ENCODE data around the gene RANBP3L.
"Not testable (repeated sequence)": the region's sequence is repeated elsewhere in the genome, so short reads cannot be mapped to it uniquely, and the experiment has no call there.

RANBP3L gene

DNA sequence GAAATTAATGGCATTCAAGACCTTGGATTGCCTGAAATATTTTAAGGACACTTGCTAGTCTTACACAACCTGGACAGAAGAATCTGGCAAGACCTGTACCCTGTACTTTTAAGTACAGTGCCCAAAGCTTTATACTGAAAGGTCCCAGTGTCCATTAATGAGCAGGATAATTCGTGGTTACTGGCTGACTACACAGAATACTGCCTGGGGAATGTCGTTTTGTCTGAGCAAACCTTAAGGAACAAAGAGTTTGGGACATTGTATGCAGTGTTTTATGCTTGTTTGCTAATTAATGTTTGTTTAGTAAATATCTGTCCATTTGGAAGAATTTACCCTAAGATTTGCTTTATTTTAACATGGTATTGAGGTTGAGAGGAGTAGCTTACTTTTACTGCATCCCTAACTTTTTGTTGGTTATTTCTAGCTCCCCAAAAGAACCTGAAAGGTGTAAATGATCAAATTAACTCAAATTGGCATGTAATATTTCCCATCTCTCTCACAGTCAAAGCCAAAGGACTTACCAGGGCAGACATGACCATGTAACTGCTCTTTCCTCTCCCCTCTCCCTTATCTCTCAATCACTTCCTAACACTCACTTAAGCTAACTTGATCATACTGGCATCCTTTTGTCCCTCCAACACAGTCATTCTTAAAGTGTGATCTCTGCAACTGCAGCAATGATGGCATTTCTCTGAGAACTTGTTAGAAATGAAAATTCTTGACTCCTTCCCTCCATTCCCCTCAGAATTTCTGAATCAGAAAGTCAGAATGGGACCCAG, 15.7 kb downstream of the RANBP3L start:
- DNase-seq = no peak

DNA sequence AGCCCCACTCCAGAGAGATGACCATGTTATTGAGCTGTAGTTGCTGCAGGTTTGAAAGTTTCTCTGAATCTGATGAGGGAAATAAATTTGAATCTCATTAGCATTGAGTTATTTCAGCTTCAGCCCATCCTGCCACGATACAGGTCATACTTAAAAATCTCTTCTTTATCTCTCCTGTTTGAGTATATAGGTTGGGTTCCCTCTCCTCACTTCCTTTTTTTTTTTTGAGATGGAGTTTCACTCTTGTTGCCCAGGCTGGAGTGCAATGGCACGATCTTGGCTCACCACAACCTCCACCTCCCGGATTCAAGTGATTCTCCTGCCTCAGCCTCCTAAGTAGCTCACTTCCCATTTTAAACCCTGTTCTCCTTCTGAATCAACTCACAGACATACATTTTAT, 17.9 kb downstream of the RANBP3L start:
- DNase-seq = not testable (repeated sequence)

DNA sequence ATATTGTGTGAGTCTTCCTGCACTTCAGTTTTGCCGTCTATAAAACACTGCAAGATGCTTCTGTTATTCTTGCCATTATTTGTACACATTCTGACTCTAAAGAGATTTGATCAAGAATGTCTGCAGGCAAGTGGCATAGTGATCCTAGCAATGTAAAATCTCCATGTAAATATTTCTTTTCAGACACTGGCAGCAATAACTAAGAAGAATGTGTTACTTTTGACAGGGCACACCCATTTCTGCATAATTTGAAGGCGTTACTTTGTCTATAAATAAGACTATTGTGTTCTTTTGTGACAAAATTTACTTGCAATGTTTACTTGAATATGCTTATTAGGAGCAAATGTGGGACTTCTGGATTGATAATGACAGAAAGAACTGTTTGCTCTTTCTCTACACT, 20.1 kb downstream of the RANBP3L start:
- DNase-seq = no peak

DNA sequence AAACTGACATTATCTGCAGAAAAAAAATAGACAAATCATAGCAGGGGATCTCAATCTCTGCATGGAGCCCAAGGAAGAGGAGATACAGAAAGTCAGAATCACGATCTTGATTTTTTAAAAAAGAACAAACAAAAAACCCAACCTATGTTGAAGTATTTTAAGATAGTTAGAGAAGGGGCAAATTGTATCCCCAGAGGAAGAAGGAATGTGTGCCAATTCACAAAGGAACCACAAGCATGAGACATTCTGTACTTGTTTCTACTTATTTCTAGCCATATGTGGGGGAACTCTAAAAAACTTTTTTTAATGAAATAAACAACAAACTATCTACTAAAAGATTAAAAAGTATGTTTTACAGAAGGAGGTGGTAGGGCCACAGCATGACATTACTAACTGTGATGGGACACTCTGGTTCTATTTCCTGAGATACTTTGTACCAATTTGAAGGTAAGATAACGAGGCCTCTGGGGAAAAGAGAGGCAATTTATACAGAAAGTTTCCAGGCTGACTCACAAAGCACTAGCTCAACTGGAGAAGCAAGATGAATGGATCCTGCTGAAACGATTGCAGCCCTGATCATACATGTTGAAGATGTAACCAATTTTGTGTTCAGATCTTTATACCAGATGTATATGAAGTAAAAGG, 22.5 kb downstream of the RANBP3L start:
- no peak for DNase-seq

DNA sequence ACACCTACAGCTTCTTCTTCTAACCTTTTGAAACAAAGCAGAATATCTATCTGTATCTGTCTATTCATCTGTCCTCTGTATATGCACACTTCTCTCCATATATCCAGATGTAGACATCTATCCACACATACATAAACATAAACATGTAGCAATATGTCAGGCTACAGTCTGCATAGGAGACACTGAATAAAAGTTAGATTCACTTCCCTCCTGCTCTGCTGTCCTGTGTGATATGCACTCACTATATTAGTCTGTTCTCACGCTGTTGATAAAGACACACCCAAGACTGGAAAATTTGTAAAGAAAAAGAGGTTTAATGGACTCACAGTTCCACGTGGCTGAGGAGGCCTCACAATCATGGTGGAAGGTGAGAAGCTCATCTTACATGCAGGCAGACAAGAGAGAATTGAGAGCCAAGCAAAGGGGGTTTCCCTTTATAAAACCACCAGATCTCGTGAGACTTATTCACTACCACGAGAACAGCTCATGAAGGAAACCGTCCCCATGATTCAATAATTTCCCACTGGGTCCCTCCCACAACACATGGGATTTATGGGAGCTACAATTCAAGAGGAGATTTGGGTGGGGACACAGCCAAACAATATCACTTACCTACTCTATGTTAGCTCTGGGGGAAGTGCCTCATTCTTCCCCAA, 24.1 kb downstream of the RANBP3L start:
- DNase-seq = no peak

DNA sequence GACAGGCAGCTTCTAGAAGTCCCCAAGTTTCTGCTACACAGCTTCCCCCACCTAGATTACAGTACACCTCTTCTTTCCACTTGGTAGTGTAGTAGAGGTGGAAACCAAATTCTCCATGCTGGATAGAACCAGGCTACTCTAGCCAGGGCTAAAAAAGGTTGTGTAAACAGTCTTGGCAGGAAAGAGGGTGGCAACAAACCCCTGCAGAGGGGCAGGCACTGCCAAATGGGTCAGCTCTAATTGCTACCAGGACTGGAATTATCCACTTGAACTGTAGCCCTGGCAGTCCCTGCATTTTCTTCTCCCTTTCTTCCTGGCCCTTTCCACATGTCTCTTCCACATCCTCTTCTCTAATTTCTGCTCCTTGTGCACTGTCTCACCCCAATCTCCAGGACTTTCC, 24.8 kb downstream of the RANBP3L start:
- no peak for DNase-seq

DNA sequence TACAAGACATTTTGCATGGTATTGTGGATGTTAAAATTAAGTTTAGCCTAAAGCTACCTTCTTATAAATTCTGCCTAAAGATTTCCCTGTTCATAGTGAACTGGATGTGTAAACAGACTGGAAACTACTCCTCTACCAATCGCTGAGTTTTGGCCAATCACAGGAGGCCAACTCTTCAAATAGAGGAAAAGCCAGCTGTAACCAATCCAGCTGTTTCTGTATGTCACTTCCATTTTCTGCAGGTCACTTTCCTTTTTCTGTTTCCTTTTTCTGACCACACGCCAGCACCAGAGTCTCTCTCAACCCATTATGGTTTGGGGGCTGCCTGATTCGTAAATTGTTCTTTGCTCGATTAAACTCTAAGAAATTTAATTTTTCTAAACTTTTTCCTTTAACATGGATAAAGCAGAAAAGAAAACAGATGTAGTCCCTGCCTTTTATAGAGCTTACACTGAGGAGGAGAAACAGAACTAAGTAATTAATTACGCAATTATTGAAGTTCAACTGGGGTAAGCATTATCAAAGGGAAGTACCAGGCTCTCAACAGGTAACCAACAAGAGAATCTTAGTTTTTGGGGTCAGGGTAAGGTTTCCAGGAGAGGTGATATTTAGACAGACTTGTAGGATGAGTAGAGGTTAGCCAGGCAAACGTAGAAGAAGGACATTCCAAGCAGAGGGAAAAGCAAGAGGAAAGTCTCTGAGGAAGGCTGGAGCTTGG, 27.7 kb downstream of the RANBP3L start:
- DNase-seq = no peak

DNA sequence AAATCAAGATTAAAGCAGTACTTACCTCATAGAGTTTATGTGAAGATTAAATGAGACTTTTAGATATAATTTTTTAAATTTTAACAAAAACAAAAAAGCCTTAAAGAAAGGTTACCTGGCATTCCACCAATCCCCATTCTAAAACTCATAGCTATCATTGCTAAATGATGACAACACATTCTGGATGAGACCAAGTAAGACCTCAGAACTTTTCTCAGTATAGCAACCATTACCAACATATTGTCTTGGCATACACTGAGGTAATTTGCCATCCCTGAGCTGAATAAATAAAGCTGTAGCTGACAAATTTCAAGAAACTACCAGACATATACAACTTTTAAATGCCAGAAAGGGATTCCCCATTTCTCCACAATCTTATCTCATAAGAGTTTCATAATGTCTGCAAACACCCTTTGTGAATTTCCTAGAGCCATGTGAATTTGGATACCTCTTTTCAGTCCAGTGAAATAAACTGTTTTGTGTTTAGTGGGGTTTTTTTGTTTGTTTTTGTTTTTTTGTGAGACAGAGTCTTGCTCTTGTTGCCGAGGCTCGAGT, 29.5 kb downstream of the RANBP3L start:
- DNase-seq = no peak

DNA sequence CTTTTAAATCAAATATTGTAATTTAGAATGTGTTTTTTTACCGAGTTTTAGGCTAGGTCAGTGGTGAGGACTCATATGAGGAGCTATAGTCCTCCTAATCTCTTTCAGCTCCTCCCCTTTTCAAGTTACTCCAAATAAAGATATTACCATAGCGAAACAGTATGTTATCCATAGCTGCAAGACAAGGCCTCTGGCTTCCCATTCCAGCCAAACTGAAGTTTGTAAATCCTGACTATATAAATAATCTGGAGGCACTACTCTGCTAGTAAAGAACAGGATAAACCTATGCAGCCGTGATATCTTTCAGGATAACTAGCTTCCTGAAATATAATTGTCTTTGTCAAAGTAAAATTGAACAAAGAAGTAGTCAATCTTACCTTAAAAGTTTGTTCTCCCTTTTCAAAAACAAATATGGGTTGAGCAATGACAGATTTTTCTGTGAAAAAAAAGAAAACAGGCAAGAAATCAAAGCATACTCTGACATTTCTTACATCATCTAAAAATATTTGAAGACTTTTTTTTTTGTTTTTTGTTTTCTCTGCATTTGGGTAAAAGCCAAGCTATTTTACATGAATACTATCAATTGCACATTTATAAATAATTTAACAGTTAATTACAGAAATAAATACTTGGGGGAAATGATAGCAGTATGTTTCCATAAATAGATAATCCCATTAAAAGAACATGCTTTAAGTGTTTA, 30.7 kb downstream of the RANBP3L start:
- no peak for DNase-seq

DNA sequence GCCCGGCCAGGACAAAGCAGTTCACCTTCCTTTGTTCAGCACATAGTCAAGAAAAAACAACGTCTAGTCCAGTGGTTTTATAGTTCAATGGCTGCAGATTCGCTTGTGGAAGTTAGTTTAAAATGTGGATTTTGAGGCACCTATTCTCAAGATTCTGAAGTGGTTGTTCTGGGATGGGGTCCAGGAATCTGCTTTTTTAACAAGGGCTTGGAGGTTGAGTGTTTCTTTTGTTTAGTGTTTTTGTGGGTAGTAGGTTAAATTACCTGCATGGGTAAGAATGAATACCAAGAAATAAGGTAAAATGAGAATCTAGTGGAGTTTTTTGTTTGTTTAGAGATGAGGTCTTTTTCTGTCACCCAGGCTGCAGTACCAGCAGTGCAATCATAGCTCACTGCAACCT, 31.5 kb downstream of the RANBP3L start:
- no peak for DNase-seq

DNA sequence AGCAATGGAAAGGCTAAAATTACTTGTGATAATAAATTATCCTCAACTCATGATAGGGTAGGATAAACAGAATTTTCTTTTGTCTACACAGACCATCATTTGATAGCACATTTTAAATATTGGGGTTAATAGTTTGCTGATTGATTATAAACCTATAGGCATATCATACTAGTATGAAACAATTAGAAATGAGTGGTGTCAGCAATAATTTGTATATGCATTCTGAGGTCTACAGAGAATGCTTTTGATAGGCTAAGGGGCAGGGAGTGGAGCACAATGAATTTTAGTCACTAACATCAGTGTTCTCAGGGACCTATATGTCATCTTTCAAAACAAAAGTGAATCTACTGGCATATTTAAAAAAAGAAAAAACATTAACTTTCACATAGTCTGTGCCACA, 32.2 kb downstream of the RANBP3L start:
- DNase-seq = no peak

DNA sequence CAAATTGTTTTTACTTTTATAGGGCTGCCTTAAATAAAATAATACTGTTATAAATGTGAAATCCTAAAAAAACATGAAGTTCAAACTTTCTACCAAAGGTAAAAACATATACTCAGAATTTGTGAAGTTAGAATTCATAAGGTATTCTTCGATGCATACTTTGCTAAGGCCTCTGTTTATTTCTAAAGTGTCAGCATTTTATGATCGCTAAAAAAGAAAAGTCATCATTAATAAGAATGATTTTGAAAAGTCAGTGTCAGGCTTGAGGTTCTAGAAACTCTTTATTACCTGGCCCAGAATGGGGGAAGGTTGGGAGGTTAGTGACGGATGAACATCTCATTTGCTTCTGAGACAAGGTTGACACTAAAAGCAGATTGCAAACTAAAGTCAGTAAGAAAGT, 33.8 kb downstream of the RANBP3L start:
- no peak for DNase-seq

DNA sequence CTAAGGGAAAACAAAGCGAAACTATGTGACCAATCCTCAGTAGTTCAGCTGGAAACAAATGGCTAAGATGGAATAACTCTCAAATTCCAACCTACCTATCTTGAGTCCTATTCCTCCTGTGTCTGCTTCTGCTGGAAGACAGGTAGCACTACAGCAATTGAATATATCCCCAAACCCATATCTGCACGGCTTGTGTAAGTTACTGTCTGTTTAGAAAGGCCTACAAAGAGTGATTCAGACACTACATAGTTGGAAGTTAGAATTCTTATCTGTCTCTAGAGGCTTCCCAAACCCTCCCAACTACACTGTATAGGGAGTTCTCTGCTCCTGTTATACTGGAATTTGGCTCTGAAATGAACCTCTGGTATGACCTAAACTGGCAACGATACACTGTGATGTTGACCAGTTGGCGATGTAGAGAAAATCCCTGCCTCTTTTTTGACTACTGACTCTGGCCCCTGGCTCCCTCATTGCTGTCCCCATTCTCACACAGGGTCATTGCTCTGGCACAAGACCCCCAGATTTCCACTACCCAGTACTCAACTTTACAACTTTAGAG, 37.4 kb downstream of the RANBP3L start:
- DNase-seq = no peak

DNA sequence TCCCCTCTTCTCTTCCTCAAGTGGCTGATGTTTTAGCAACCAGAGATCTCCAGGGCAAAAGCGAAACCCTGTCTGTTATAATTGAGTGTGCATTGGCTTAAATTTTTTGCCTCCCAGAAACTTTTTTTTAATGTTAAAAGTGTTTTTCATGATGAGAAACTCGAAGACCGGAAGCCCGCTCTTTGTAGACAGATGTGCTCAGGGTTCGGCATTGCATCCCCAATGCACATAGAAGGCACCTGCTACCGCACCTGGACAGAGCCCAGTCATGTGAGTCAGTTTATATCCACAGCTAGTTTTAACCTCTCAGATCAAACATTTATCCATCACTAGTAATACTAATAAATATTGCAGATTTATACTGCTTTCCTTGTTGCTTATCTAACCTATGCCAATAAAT, 40.5 kb downstream of the RANBP3L start:
- no peak for DNase-seq

DNA sequence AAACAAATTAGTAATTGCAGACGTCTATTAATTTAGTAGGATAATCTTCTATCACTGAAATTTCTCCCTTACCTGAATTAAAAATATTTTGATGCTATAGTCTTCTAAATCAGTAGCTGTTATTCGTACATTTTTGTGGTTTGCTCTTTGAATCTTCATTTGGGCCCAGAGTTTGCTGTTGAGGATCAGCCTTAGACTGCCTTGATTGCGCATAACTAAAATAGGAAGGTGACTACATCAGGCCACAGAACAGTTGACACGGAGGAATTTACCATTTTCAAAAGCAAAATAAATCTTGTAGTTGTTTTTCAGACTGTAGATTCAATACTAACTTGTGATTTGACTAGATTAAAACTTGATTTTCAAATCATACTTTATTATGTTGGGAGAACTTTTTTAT, 48.1 kb downstream of the RANBP3L start:
- DNase-seq = no peak

DNA sequence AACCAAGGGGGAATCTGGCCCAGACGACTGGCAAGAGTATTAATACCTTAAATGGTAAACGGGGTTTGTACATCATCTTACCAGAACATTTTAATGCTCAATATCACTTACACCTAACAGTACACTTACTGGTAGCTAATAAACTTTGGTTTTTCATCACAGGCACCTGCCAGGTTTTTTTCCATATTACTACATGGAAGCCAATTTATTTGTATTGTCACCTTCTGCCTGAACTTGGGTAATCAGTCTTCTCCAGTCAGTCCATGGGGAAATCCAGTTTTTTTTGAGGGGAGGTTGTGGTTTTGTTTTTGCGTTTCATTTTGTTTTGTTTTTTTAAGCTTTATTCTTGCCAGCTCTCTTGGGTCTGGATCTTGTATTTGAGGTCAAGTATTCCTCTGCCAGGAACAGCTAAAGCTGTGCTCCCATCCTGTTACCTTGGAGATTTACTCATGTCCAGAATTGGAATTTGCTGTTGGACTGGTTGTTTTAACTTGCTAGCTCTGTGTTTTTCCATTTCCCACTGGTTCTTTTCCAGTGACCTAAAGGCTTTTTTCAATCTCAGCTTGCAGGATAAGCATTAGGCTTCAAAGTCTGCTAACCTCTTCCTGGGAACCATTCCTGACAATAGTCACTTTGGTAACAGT, 48.9 kb downstream of the RANBP3L start:
- DNase-seq = no peak

DNA sequence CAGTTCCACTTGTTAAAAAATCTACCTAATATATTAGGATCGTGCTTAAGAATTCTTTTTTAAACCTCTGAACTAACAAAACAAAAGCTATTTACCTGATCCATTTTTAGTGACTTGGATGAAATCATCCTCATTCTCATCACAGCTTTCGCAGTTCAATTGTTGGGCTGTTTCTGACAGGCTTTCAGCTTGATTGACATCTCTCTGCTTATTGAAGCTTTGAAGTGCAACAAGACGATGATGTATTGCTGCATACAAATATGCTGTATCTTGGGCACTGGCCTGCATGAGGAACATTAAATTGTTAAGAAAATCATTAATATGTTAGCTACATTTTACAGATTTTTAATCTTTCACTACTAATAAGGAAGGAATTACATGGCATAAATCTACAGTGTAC, 50.5 kb downstream of the RANBP3L start:
- no peak for DNase-seq

DNA sequence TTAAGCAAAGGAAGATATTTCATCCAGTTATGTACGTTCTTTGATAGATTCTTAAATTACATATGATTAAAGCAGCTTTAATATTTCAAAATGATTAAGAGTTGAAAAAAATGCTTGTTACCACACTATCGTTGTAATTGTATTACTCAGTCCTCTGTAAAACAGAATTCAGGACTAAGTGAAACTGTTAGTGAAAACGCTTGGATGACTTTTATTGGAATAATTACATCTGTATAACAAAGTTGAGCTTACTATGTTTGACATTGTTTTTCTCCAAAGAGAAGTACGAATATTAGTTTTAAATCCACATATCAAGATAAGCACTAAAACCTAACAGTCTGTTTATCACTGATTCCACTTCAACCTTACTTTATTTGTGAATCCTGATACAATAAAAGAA, 51.3 kb downstream of the RANBP3L start:
- no peak for DNase-seq

DNA sequence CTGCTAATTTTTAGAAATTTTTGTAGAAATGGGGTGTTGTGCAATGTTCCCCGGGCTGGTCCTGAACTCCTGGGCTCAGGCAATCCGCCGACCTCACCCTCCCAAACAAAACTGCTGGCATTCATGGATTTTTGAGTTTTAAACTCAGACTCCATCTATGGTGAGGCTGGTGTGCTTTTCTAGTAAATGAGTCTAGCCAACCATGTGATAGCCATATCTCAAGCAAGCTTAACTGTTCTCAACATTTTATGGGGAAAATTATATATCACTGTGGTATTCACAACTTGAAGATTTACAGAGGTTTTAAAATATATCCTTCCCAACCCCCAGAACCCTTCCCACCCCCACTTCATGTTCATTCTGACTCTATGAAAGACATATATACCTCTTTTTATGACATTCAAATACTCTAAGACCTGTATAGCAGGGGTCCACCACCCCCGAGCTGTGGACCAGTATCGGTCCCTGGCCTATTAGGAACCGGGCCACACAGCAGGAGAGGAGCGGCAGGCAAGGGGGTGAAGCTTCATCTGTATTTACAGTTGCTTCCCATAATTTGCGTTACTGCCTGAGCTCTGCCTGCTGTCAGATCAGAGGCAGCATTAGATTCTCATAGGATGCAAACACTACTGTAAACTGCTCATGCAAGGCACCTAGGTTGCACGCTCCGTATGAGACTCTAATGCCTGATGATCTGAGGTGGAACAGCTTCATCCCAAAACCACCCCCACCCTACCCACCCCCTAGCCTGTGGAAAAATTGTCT, 55.5 kb downstream of the RANBP3L start:
- no peak for DNase-seq

DNA sequence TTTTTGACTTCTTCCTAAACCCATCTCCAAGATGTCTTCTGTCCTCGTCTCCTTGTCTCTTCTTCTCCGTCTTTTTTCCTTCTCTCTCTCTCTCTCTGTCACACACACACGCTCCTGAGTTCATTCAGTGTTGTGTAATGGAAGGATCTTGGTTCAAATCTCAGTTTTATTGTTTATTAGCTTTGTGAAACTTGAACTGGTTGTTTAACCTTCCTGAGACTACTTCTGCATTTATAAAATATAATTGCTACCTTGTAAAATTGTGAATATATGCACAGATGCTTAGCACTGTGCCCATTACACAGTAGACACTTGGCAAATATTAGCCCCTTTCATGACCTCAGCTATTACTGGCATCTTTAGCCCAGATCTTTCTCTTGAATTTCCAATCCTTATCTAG, 57.6 kb downstream of the RANBP3L start:
- no peak for DNase-seq

DNA sequence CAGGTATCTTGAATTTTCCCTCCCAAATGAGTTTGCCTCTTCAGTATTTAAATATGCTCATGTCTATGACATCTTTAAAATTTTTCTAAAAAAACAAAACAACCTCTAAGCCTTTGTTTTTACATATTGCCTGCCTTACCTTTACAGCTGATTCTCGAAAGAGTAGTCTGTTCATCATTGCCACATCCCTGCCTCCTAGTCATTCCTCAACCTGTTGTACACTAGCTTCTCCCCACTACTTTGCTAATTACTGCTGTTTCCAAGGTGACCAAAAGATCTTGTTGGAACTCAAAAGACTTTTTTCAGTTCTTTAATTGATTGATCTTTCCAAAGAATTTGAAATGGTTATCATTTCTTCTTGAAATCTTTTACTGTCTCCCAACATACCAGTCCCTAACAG, 58.0 kb downstream of the RANBP3L start:
- no peak for DNase-seq

All from activated CD4-positive, alpha-beta T cell treated with anti-CD3 and anti-CD28 coated beads for 48 hours (primary cell).